Coronary artery (tissue), 2 donors: ENCODE results near the gene TCEA3.
A peak's percentile ranks its signal among the peaks of the same experiment; 100 is the strongest.
"Not testable (repeated sequence)": the region's sequence is repeated elsewhere in the genome, so short reads cannot be mapped to it uniquely, and the experiment has no call there.

Source experiments
- DNase-seq: peaks from one replicate; pipeline ENCODE4 v3.0.0-alpha.2; 2017; ENCODE audit warnings: low spot score
- H3K27ac ChIP-seq, 2 donors: fragments of 200-600 bp; sonication (generic); one replicate each; pipeline ENCODE4 v1.5.1; 2016 to 2019
- H3K4me3 ChIP-seq: fragments of 200-600 bp; sonication (generic); 2 replicates; pipeline ENCODE4 v1.5.1; 2016; ENCODE audit warnings: mild to moderate bottlenecking, moderate library complexity
- CTCF ChIP-seq: fragments of 200-600 bp; sonication (generic); IDR thresholded peaks from one replicate; pipeline ENCODE4 v1.5.1; 2019; ENCODE audit warnings: antibody characterized with exemption

TCEA3 gene

GRCh38 chr1:23376890-23377811, 47.4 kb downstream of the TCEA3 start:
- Histone ChIP-seq H3K4me3 (no peak overlapping the region), H3K27ac (peak overlapping the region; percentile 20 to 32)
- TF ChIP-seq CTCF, result no peak
- no peak for DNase-seq

GRCh38 chr1:23374079-23374735, 50.3 kb downstream of the TCEA3 start:
- not testable (repeated sequence) for DNase-seq, H3K27ac ChIP-seq, H3K4me3 ChIP-seq

GRCh38 chr1:23371987-23372880, 52.3 kb downstream of the TCEA3 start:
- Histone ChIP-seq H3K4me3 (no peak overlapping the region), H3K27ac (peak overlapping the region in 1 of 2 donors; percentile 19)
- TF ChIP-seq CTCF, result no peak
- no peak for DNase-seq

GRCh38 chr1:23370709-23371584, 53.6 kb downstream of the TCEA3 start:
- TF ChIP-seq CTCF, result no peak
- no peak for DNase-seq
- Histone ChIP-seq H3K4me3 (peak overlapping the region; percentile 79), H3K27ac (peak overlapping the region in 1 of 2 donors; percentile 96)

- no peak for DNase-seq
- Histone ChIP-seq H3K27ac (peak overlapping the region; percentile 95 to 96), H3K4me3 (peak overlapping the region; percentile 79)
- TF ChIP-seq CTCF, result no peak
Observed at GRCh38 chr1:23370330-23370708, 54.2 kb downstream of the TCEA3 start.

- peak; percentile 81 for DNase-seq
- Histone ChIP-seq H3K4me3 (peak within 1 kb of the TSS; percentile 79), H3K27ac (peak within 1 kb of the TSS; percentile 95 to 96)
- TF ChIP-seq CTCF, result no peak
Observed at GRCh38 chr1:23369335-23370013, 55.1 kb downstream of the TCEA3 start, which contains the start of gene ZNF436. Gene ZNF436, minus strand, starts transcription at chr1:23369836. Its CDS starts 1,831 bp downstream, at chr1:23368005.
